ENCODE results near the gene JUN.

GRCh38 chr1:58778385-58779000, 5.4 kb downstream of the JUN start:
- TF ChIP-seq EZH2 (IDR thresholded peaks at IDR 0.05; ENCODE audit: borderline replicate concordance, insufficient read depth, low read depth, low read length, poor library complexity, severe bottlenecking), result no peak
- TF ChIP-seq CTCF (IDR thresholded peaks at IDR 0.05), result no peak
